Upper lobe of left lung (tissue), 4 donors: ENCODE measurements around the gene ABCG1.

Experiments
- CTCF ChIP-seq, 6 experiments: fragments of 450-650 bp in 4 of 6; fragments of 200-600 bp in 2 of 6; sonication (generic) in 2 of 6; IDR thresholded peaks; one replicate each; pipeline ENCODE4 v1.5.1; 2016 to 2019; ENCODE audit warnings: antibody characterized with exemption in 6 of 6
- POLR2A ChIP-seq, 4 donors: fragments of 450-650 bp; IDR thresholded peaks; one replicate each; pipeline ENCODE4 v1.5.1; 2016 to 2017; ENCODE audit warnings: antibody characterized with exemption in 4 of 4, mild to moderate bottlenecking in 2 of 4

GRCh38 chr21:42279341-42279871 is 60.5 kb downstream of the ABCG1 start:
- TF ChIP-seq CTCF (IDR thresholded peaks at IDR 0.05) = no peak
- TF ChIP-seq POLR2A (IDR thresholded peaks at IDR 0.05) = no peak
